Middle frontal gyrus (tissue), 1 donor: ENCODE measurements around the gene TMEM86B.

ENCODE experiments used
- DNase-seq: peaks from one replicate; pipeline ENCODE4 v3.0.0-alpha.2; 2015; ENCODE audit warnings: low spot score; ENCODE audit errors: extremely low spot score

TMEM86B gene

DNA sequence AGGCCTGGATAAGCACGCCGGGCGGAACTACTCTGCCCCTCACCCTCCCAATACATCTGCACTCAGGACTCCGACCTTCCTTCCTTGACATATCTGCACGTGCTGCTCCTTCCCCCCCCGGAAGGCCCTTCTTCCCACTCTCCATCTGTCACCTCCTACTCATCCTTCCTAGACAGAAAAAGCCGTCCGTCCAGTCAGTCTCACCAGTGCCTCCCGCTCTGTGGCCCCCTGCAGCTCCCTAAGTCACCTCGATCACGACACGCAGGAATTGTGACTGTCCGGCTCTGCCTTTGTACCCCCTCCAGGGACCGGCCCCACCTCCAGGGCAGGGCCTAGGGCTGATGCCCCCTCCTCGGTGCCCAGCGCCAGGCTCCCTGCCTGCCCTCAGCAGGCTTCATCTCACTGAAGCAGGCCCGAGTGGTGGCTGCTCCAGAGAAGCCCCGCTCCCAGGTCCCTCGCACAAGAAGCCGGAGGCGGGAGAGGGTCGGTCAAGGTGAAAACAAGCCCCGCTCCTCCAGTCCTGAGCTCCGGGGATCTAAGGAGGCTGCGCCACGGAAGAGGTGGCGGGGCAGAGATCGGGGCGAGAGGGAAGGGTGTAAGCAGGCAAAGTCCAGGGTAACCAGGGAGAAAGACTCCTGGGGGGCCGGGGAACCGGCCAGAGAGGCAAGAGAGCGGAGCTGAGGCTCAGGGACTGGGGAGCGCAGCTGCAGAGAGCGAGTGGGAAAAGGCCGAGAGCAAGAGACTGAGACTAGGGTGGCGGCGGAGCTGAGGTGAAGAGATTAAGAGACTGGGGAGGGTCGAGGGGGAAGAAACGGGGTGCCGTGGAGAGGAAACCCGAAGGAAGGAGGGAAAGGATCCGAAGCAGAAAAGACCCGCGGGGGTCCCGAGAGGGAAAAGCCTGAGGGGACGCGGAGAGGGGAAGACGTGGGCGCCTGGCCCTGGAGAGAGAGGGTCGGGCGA, 29.2 kb upstream of the TMEM86B start:
- DNase-seq = no peak

DNA sequence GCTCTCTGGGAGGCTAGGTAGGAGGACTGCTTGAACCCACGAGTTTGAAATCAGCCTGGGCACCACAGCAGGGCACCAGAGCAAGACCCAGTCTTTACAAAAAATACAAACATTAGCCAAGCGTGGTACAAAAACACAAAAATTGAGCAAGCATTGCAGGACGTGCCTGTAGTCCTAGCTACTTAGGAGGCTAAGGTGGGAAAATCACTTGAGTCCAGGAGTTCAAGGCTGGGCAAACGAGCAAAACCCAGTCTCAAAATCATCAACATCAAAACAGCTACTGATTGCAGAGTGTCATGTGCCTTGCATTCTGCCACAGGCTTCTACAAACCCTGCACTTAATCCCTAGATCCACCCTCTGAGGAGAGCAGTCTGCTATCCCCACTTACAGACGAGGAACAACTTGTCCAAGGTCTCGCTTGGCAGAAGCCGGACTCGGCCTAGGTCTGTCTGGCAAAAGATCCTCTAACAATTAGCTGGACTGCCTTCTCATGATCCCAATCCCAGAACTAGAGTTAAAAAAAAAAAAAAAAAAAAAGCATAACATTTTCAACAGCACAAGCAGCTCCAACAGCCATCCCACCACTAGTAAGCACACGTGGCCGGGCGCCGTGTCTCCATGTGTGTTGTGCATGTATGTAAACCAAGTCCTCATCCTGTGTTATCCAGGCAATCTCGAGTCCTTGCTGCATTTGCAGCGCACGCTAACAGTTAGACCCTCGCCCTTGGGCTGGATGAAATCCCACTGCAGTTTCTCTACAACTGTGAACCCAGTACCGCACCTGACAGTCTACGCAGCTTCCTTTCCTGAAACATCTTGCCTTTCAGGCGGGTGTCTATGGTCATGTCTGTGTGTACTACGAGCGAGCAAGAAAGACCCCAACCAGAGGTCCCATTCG, 28.2 kb upstream of the TMEM86B start:
- DNase-seq = no peak

DNA sequence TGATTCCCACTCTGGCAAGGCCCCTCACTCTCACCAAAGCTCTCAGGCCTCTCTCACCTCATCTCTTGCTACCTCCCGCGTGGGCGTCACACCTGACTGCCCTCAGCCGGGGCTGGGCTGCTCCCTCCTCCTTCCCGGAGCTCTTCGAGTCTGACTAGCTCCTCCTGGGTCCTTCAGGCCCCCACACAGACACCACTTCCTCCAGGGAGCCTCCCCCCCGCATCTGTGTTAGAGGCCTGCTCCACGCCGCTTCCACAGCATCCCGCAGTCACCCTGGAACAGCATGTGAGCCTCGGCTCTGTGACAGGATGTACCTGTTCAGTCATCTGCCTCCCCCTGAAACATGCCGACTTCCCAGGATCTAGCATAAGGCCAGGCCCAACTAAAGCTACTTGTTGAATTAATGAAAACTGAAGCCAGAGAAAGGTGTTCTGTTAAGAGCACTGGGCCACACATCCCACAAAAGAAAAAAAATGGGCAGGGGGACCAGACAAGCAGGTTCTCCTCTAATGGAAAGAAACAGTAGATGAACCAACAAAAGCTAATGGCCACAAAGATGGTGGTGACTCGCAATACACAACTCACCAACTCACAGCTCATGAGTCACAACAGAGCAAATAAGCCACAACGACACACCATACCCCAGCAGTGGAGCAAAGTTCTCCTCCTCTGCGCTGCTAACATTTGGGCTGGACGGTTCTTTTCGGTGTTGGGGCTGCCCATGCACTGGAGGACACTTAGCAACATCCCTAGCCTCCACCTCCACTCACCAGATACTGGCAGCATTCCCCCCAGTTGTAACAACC, 27.3 kb upstream of the TMEM86B start:
- DNase-seq = no peak

DNA sequence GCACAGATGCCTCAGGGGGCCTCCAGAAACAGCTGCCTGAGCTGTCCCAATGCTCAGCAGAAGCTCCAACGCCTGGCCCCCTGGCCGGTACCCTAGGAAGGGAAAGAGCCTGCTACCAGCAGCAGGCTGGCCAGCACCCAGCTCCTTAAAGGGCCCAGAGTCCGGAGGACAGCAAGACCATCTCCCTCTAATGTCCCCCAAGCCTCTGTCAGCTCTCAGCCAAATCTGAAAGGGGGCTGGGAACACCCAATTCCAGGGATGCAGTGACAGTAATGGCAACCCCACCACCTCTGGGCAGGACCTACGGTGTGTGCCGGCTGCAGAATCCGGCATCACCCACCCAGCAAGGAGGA, 26.0 kb upstream of the TMEM86B start:
- DNase-seq = no peak

DNA sequence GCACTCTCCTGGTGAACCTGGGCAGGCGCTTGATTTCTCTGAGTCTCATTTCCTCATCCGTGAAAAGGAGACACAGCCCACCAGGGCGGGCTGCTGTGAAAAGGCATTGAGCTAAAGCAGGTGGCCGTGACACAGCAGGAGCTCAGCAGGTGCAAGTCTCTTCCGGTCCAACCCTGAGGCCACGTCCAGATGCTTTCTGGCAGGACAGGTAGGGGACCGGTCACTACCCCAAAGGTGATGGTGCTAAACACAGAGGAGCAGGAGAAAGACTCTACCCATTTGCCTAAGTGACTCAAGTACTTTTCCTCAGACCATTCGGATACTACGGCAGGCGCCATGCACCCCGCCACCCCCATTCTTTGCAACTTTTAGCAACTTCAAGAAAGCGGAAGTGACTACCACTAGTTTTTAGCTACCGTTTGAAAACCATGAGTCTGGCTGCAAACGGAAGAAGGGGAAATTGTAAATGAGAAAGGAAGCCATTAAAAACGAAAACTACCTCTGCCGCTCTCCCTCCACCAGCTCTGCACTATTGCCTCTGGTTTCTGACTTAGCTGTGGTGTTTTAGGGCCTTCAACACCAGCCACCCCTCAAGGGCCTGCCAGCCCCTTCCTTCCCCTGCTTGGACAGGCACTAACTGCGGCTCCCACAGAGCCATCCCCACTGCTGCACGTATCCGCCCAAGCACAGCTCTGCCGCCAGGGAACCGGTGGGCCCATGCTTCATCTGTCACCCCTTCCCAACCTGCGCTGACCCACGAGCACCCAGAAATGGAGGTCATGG, 25.5 kb upstream of the TMEM86B start:
- no peak for DNase-seq

DNA sequence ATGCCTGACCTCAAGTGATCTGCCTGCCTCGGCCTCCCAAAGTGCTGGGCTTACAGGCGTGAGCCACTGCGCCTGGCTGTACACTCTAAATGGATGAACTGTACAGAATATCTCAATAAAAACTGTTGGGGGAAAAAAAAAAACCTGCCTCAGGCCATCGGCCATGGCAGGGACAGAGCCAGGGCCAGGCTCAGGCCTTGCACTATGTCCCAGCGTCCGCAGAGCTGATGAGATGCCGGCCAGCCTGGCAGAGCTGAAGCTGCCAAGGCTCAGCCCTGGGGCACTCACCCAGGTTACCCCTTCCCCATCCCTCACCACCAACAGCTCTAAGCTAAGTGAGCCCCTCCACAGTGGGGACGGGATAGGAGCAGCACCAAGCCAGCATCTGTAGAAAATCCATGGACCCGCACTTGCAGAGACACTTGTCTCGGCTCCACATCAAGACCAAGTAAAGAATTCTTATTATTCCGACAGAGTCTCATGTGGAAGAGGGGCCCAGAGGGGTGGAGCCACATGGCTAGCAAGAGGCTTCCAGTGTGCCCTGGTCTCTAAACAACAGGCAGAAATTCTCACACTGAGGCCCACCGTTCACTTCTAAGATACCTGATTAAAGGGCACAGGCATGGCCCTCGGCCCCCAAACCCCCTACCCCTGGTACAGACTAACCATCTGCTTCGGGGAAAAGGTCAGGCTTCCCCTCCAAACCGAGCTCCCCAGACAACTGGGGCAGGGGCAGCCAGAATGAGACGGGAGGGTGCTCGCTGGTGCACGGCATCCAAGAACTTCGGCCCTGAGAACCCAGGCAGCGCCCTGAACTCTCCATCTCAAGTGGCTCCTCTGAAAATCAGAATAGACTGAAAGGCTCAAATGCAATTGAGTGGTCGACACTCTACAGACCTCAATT, 24.4 kb upstream of the TMEM86B start:
- no peak for DNase-seq

DNA sequence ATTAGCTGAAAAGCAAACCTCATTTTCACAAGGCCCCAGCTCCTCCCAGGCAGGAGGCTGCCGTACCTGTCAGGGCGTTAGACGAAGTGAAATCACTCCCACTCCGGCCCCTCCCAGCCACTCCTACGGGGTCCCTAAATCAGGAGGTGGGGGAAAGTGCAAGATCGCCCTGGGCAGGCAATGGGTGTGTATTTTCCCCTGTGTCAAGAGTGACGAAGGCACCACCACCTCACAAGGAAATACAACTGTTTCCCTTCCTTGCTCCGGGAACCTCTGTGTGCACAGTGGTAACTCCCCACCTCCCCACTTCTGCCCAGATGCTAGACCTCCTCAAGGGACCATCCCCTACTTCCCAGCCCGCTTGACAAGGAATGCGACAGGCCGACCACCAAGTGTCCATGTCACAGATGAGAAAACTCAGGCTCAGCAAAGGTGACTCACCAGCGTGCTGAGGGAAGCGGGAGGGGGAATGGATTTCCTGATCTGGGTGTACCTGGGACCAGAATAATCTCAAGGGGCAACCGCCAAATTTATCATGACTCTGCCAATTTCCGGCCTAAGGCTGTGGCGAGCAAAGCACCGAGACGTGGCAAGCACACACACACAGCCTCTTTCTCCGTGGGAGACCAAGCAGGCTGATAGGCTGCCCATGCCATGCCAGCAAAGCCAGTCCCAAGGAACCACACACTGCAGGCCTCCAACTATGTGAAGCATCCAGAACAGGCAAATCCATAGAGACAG, 22.9 kb upstream of the TMEM86B start:
- DNase-seq = no peak

DNA sequence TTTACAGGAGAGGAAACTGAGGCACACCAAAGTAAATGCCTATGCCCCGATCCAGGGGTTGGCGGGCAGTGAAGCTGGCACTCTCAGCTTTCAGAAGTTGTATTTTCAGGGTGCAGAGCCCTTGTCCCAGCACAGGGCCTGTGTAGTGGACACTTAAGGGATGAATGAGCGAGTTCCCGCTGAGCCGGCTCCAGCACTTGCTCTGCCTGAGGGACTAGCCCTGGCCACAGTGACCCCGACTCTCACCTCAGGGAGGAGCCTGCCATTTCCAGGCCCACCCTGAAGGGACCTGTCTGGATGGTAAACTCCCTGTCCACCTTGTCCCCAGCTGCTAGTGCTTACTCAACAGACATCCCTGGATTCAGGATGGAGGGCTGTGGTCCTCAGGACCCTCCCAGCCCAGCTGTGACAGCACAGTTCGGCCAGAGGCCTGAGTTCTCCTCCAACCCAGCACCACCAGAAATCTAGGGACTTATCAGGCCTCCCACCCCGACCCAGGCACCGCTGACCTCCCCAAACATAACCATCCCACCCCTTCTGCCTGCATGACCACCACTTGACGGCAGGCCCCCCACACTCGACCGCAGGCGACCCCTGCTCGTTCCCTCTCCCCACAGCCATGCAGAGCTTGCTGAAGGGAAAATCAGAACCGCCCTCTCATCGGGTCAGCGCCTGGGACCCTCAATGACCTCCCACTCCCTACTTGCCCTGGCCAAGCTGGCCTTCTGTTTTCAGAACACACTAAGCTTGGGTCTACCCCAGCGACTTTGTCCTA, 21.9 kb upstream of the TMEM86B start:
- no peak for DNase-seq

DNA sequence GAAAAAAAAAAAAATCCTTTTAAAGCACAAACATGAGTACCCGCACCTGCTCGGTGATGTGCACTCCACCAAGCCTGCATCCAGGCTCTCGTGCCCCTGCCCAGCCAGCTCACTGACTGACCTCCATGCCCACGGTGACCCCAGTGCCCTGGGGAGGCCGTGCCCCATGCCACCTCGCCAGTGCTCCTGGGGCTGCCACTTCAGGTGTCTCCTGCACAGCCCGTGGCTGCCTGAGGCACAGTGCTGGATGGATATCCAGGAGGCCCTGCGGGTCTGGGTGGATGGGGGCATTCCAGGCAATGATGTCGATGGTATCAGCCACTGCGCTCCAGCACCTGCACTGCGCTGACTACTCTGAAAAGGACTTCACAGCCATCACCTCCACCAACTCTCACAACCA, 21.3 kb upstream of the TMEM86B start:
- DNase-seq = no peak

DNA sequence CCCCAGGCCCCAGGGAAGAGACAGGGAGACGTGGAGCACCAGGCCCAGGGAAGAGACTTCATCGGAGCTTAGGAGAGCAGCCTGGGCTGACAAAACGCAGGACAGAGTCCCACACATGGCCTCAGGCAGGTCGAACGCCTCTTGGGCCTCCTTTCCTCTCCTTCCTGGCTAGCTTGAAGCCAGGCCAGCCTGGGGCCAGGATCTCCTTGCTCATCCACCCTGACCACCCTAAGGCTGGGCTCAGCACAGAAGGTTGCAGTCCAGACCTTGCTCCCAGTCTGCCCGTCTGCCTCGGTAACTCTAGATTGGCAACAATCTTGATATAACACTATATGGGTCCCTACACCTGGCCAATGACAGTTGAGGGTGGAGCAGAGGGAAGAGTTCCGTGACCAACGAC, 20.1 kb upstream of the TMEM86B start:
- DNase-seq = no peak

DNA sequence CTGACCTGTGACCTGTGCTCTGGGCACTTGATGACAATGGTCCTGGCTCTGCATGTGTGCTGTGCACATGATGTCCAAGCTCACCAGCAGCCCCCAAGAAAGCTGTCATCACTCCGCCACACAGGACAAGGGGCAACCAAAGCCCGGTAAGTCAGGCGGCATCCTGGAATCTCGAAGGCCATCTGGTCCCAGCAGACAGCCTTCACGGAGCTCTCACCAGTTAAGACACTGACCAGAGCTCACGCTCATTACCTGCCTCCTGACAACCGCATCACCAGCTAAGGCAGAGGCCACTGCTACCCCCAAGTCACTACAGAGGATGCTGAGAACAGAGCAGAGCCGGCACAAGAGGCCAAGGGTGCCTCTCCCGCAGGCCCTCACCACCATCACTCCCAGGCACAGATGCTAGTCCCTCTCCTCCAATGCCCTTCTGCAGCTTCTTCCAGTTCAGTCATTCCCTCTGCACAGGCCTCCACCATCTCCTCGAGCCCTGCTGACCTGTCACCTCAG, 19.7 kb upstream of the TMEM86B start:
- no peak for DNase-seq

DNA sequence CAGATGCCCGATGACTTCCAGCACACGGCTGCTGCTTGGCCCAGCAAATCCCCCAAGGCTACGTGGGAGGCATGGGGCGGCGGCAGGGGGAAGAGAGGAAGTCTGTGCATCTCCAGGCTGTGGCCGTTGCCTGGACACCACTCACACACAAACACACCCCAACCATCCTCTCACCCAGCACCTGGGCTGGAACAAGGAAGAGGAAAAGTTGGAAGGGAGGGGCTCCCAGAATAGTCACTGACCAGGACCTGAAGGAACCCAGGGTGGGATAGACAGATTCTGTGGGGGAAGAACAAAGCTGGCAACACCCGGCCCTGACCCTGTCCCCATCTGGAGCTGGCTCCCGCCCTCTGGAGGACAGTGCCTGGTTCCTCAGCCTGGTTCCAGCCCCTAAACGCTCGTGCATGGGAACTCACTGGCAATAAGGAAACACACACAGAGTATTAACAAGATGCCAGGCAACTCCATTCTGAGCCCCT, 19.1 kb upstream of the TMEM86B start:
- no peak for DNase-seq

DNA sequence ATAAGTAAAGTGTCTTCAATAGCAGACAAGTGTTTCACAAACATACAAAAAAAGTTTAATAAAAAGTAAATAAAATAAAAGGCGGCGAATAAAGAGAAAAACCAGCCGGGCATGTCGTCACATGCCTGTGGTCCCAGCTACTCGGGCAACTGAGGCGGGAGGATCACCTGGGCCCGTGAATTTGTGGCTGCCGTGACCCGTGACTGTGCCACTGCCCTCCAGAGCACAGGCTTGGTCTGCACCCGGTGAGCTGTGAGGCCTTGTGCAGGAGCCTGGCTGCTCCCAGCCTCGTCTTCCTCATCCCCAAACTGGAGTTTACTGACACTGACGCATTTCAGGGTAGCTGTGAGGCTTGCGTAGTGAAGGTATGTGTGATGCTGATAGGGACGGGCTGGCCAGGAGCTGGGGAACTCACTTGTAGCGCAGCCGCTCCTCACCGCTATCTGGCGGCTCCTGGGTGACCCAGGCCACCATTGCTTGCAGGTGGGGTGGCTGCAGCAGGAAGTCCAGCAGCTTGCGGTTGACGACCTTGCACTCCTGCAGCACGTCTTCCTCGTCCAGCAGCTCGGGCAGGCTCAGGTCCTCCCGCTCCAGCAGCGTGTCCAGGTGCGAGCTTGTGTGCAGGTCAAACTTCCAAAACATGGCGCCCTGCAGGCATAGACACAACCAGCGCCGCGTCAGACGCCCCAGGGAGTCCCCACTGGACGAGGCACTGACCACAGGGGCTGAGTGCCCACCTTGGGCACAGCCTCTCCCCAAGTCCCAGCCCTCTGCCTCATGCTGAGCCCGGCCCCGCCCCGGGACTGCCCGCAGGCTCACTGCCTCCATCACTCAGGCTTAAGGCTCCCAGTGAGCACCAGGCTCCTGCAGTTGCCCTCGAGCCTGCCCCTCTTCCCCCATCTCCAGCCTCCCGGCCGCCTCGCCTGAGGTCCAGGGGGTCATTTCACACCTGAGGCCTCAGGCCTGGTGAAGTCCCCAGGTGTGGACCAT, 18.2 kb upstream of the TMEM86B start:
- no peak for DNase-seq

DNA sequence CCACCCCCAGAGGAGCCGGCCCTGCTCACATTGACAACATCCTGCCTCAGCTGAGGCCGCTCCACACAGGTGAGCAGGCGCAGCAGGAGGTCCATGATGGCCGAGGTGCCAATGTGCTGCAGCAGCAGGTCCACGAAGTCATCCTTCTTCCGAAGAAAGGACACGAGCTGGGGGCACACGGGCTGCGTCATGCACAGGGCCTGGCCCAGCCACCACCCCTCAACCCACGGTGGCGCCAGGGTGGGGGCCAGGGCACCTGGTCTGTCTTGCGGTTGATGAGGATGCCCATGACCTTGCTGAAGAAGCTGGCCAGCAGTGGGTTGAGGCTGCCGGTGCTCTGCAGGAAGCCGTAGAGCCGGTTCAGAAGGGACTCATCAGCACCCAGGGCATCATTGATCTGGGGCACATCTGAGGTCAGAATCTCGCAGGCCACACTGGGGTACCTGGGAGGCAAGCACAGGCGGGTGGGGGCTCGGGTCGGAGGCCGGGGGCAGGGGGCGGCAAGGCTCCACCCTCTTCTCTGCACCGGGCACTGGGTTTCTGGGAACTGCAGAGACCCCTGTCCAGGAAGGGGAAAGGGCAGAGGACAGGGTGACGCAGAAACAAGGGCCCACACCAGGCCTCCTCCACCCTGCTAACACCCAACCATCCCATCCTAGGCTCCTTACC, 16.8 kb upstream of the TMEM86B start:
- DNase-seq = no peak

DNA sequence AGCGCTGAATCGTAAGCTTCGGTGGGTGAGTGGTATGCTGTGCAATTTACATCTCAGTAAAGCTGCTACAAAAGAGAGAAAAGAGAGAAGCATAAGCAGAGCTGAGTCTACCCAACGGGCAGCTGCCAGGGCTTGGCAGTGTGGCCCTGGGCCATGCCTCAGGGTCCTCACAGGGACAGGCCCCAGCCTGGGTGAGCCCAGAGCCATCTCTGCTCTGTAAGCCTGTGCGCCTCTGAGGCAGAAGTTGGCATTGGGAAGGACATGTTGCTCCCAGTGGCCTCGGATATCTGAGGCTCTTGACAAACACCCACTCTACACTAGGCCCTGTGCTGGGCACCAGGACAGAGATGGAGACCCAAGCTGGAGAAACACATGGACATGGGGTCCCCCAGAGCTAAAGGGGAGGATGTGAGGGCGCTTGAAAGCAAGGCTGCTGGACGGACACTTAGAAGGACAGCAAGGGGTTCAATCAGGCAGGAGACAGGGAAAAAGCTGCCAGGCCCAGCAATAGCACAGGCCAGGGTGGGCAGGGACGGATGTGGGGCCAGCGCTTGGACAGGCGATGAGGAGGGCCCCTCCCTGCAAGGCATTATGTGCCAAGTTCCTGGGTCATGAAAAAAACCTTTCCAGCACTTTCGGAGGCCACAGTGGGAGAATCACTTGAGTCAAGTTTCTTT, 15.6 kb upstream of the TMEM86B start:
- no peak for DNase-seq

DNA sequence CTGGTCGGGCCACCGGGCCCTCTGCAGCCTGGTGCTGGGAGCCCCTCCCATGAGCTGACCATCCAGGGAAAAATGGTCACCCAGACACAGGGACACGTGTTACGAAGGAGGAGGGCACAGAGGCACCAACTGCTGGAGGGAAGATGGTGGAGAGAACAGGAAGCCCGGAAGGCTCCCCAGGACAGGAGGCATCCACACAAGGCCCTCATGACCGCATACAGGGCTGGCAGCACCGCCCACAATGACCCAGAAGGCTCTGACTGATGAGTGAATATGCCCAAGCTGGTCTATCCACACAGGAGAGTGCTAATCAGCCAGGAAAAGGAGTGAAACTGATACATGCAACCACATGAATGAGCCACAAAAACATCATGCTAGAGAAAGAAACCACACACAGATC, 14.0 kb upstream of the TMEM86B start:
- DNase-seq = no peak
